DND-41 (cell line): Measurements from ENCODE around the gene CRYM.

Source experiments
- EZH2 ChIP-seq: IDR thresholded peaks from 3 replicates; pipeline ENCODE4 v1.6.1; 2012; ENCODE audit warnings: borderline replicate concordance, low read depth, mild to moderate bottlenecking, moderate library complexity, low read length, inconsistent platforms; ENCODE audit not compliant: severe bottlenecking
- TF ChIP-seq, protein P1 (sequence below): IDR thresholded peaks from 2 replicates; pipeline ENCODE4 v1.5.1; 2012; ENCODE audit warnings: borderline replicate concordance, low read length, moderate library complexity, mild to moderate bottlenecking; ENCODE audit not compliant: poor library complexity, severe bottlenecking; ENCODE audit errors: extremely low read depth

DNA sequence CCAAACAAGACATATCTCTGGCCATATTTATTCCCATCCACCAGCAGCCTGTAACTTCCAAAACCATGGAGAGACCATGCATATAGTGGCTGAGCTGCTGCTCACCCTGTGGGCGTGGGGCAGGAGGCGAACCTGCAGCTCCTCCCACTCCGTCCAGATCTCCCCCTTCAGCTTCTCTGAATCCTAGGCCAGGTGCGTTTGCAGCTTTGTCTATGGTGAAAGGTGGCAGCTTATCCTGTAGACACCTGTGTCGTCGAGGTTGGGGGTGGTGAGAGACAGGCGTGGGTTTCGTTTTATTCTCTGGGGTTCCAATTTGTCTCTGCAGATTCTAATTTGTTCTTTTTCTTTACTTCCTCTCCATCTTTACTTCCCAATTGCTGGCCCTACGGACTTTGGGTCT is 54.3 kb downstream of the CRYM start:
- TF ChIP-seq, protein P1, sequence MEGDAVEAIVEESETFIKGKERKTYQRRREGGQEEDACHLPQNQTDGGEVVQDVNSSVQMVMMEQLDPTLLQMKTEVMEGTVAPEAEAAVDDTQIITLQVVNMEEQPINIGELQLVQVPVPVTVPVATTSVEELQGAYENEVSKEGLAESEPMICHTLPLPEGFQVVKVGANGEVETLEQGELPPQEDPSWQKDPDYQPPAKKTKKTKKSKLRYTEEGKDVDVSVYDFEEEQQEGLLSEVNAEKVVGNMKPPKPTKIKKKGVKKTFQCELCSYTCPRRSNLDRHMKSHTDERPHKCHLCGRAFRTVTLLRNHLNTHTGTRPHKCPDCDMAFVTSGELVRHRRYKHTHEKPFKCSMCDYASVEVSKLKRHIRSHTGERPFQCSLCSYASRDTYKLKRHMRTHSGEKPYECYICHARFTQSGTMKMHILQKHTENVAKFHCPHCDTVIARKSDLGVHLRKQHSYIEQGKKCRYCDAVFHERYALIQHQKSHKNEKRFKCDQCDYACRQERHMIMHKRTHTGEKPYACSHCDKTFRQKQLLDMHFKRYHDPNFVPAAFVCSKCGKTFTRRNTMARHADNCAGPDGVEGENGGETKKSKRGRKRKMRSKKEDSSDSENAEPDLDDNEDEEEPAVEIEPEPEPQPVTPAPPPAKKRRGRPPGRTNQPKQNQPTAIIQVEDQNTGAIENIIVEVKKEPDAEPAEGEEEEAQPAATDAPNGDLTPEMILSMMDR: no peak
- TF ChIP-seq EZH2: no peak
